Spleen (tissue), 11 donors: ENCODE results near the gene PDE8B. TPM values are rescaled to one million over a fixed set of nuclear protein-coding genes. Genes with fewer than 3 reads are reported as not detected.

Source experiments
- DNase-seq: peaks from one replicate; pipeline ENCODE4 v3.0.0-alpha.2; 2020
- H3K27ac ChIP-seq, 8 donors: fragments of 200-600 bp; sonication (generic) in 7 of 8; 1 replicate in 4 of 8; 2 replicates in 4 of 8; pipeline versions ENCODE4 v1.5.0 to v1.8.0; 2016 to 2021; ENCODE audit warnings: inconsistent platforms in 4 of 8, mild to moderate bottlenecking in 4 of 8, moderate library complexity in 1 of 8
- H3K27me3 ChIP-seq, 7 donors: fragments of 200-600 bp; sonication (generic) in 6 of 7; replicated peaks in 1 of 7; 1 replicate in 4 of 7; 2 replicates in 3 of 7; pipeline versions ENCODE4 v1.5.0 to v1.8.0; 2016 to 2021; ENCODE audit warnings: inconsistent platforms in 3 of 7, mild to moderate bottlenecking in 1 of 7
- H3K36me3 ChIP-seq, 6 donors: fragments of 200-600 bp; sonication (generic) in 5 of 6; 1 replicate in 4 of 6; 2 replicates in 2 of 6; pipeline versions ENCODE4 v1.5.0 to v1.8.0; 2016 to 2021; ENCODE audit warnings: inconsistent platforms in 2 of 6
- H3K4me1 ChIP-seq, 6 donors: fragments of 200-600 bp; sonication (generic) in 5 of 6; 1 replicate in 3 of 6; 2 replicates in 3 of 6; pipeline versions ENCODE4 v1.5.0 to v1.8.0; 2016 to 2021; ENCODE audit warnings: inconsistent platforms in 3 of 6
- H3K4me3 ChIP-seq, 8 donors: fragments of 200-600 bp; sonication (generic) in 7 of 8; 1 replicate in 4 of 8; 2 replicates in 4 of 8; pipeline versions ENCODE4 v1.5.0 to v1.8.0; 2016 to 2021; ENCODE audit warnings: inconsistent platforms in 4 of 8, mild to moderate bottlenecking in 4 of 8, moderate library complexity in 2 of 8
- H3K9me3 ChIP-seq, 8 donors: fragments of 200-600 bp; sonication (generic) in 7 of 8; 1 replicate in 4 of 8; 2 replicates in 4 of 8; pipeline versions ENCODE4 v1.5.0 to v1.8.0; 2016 to 2021; ENCODE audit warnings: inconsistent platforms in 4 of 8
- POLR2A ChIP-seq, 3 donors: fragments of 450-650 bp; IDR thresholded peaks; one replicate each; pipeline ENCODE4 v1.5.1; 2017; ENCODE audit warnings: antibody characterized with exemption in 3 of 3, mild to moderate bottlenecking in 1 of 3
- POLR2AphosphoS5 ChIP-seq, 3 donors: sonication (generic); formaldehyde crosslinking; IDR thresholded peaks; one replicate each; pipeline ENCODE4 v1.5.1; 2017; ENCODE audit warnings: antibody characterized with exemption in 3 of 3
- WGBS, 5 donors: extraction: QIAGEN DNeasy Blood & Tissue Kit in 3 of 5; methylation state at CpG; one replicate each; pipeline versions ENCODE4 v1.1.5 to v1.1.7; 2013 to 2018; 5-methylcytosine and 5-hydroxymethylcytosine counted together
- intact Hi-C: fragments of 100-400 bp; cut with DNase I; formaldehyde crosslinking; loops from one replicate; pipeline ENCODE4 v1.15.0; 2023; ENCODE audit warnings: low total_unique reads
- polyA plus RNA-seq, 3 donors: library from polyadenylated mRNA; stranded (reverse); fragments of 200-250 nt; gene quantifications; one replicate each; pipeline ENCODE4 v1.2.1, GENCODE V29; 2013
- total RNA-seq, 7 donors: library from RNA; depleted of rRNA in 3 of 7; stranded (reverse); fragments of >200 nt in 3 of 7; fragmentation: NEBNext Ultra II Directional in 4 of 7; extraction: Animal tissue kit (Norgen Biotek cat#: 25700) in 4 of 7; gene quantifications; one replicate each; pipeline versions ENCODE4 v1.1.0 to v1.2.1, GENCODE V29; 2016 to 2021
- TF ChIP-seq, protein P1 (sequence below), 11 experiments: fragments of 200-600 bp in 7 of 11; fragments of 450-650 bp in 4 of 11; sonication (generic) in 4 of 11; IDR thresholded peaks in 8 of 11; conservative IDR thresholded peaks in 3 of 11; 1 replicate in 7 of 11; 2 replicates in 4 of 11; pipeline versions ENCODE4 v1.4.0 to v1.8.0; 2016 to 2021; ENCODE audit warnings: antibody characterized with exemption in 11 of 11, inconsistent platforms in 4 of 11, mild to moderate bottlenecking in 1 of 11
- donor health status: healthy with polysubstance abuse.
- donor health status: DM: no; HTN: no; CAD: no; lungs with moderate emphysema.
- donor health status: DM: no; HTN: no; CAD: no.
- donor health status: Bipolar disorder and iron deficiency.
- donor health status: healthy.
- donor health status: DM: no; HTN: no; CAD: no.
- donor health status: DM: yes; HTN: yes; CAD: no.

Gene PDE8B
- total and polyA plus RNA-seq, 10 donors, result 0.18 to 1.9 (median 0.85) TPM

DNA sequence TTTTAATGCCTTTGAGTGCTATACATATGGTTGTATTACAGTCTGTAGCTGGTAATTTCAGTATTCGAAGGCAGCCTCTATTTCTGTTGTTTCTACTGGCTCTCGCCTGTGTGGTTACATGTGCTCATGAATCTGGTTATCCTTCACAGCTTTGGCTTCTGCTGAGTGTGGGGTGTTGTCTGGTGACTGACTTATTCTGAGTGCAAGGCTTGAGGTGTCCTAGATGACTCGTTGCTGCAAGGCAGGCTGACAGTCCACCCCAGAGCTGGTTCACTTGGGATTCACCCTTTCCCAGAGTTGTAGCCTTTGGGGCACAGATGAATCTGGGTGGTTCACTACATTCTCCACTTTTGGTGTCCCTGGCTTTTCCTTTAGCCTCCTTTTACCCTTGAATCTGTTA, 41.4 kb downstream of the PDE8B start:
- TF ChIP-seq, protein P1, sequence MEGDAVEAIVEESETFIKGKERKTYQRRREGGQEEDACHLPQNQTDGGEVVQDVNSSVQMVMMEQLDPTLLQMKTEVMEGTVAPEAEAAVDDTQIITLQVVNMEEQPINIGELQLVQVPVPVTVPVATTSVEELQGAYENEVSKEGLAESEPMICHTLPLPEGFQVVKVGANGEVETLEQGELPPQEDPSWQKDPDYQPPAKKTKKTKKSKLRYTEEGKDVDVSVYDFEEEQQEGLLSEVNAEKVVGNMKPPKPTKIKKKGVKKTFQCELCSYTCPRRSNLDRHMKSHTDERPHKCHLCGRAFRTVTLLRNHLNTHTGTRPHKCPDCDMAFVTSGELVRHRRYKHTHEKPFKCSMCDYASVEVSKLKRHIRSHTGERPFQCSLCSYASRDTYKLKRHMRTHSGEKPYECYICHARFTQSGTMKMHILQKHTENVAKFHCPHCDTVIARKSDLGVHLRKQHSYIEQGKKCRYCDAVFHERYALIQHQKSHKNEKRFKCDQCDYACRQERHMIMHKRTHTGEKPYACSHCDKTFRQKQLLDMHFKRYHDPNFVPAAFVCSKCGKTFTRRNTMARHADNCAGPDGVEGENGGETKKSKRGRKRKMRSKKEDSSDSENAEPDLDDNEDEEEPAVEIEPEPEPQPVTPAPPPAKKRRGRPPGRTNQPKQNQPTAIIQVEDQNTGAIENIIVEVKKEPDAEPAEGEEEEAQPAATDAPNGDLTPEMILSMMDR (IDR thresholded peaks at IDR 0.05 in 8 of 11, conservative IDR thresholded peaks at IDR 0.05 in 3 of 11), result no peak
- TF ChIP-seq POLR2AphosphoS5 (IDR thresholded peaks at IDR 0.05) (no peak), POLR2A (IDR thresholded peaks at IDR 0.05) (no peak)
- no peak overlapping the region for H3K27ac ChIP-seq
- no peak for DNase-seq
- H3K9me3 ChIP-seq, result no peaks in the 10 kb centered on the region
- 75 to 88% (median 82%) methylated on average over 3 of the region's 3 CpGs for WGBS, 5 donors
- no peaks in the 10 kb centered on the region for H3K36me3 ChIP-seq
- intact Hi-C loops, result no loop called here
- H3K27me3 ChIP-seq, result peaks cover 0 to 14% (median 0%) of the 10 kb centered on the region in 7 donors
- no peak overlapping the region for H3K4me3 ChIP-seq
- no peaks in the 10 kb centered on the region for H3K4me1 ChIP-seq

DNA sequence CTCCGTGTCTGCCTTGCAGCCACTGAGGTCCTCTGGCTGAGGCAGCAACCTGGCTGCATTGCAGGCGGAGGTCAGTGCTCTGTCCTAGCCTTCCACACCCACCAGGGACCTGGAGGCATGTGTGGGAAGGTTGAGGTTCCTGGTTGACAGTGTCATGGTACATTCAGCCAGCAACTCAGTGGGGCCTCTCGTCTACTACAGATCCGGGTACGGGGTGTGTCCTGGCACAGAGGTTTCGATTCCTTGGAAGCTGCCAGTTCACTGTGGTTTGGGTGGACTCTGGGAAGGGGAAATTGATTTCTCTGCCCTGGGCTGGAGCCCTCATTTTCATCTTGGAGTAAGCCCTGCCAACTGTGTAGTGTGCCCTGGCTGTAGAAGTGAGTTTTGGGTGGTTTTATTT, 45.1 kb downstream of the PDE8B start:
- Histone ChIP-seq H3K36me3 (no peaks in the 10 kb centered on the region), H3K4me1 (no peaks in the 10 kb centered on the region), H3K9me3 (no peaks in the 10 kb centered on the region), H3K27ac (no peak overlapping the region), H3K4me3 (no peak overlapping the region), H3K27me3 (peaks cover 0 to 23% (median 0%) of the 10 kb centered on the region in 7 donors)
- DNase-seq, result no peak
- no peak for TF ChIP-seq POLR2A (IDR thresholded peaks at IDR 0.05)
- TF ChIP-seq, protein P1 (IDR thresholded peaks at IDR 0.05 in 8 of 11, conservative IDR thresholded peaks at IDR 0.05 in 3 of 11), result no peak
- TF ChIP-seq POLR2AphosphoS5 (IDR thresholded peaks at IDR 0.05), result no peak
- intact Hi-C loops, result no loop called here
- WGBS, 5 donors, result 70 to 80% (median 79%) methylated on average over 6 of the region's 6 CpGs

DNA sequence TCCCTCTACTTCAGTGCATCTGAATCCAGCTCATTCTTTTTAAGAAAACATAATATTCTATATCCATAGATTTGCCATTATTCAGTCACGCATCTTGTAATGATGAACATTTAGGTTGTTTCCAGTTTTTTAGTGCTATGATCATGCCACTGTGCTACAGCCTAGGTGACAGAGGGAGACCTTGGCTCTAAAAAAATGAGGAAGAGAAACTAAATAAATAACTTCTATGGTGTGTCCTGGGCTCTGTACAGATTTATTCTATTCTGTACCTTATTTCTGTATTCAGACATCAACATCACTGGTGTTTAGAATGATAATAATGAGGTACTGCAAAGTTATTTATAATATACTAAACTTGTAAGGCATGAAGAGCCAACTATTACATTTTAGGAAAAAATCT, 45.9 kb downstream of the PDE8B start:
- Histone ChIP-seq H3K27me3 (peaks cover 0 to 23% (median 0%) of the 10 kb centered on the region in 7 donors), H3K9me3 (no peaks in the 10 kb centered on the region), H3K36me3 (no peaks in the 10 kb centered on the region), H3K27ac (no peak overlapping the region), H3K4me3 (no peak overlapping the region), H3K4me1 (no peaks in the 10 kb centered on the region)
- 94 to 98% (median 97%) methylated on average over 1 of the region's 1 CpG for WGBS, 5 donors
- DNase-seq, result no peak
- intact Hi-C loops, result no loop called here
- no peak for TF ChIP-seq POLR2A (IDR thresholded peaks at IDR 0.05)
- TF ChIP-seq POLR2AphosphoS5 (IDR thresholded peaks at IDR 0.05), result no peak
- TF ChIP-seq, protein P1 (IDR thresholded peaks at IDR 0.05 in 8 of 11, conservative IDR thresholded peaks at IDR 0.05 in 3 of 11), result no peak

DNA sequence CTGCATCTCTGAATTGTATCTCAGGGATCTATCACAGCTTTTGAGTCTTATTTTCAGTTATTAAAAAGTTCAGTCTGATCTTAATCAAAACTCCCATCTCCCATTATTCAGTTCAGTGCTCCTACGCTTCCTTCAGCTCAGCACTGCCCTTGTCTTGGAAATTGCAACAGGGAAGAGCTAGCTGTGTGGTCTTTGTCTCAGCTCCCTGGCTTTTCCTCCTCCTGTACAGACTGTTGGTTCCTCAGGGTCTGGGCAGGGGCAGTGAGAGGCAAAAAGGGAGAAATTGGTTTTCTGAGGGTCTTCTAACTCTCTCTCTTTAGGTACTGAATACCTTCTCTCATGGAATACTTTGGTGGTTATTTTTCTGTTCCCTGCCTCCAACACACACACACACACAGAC, 48.2 kb downstream of the PDE8B start:
- TF ChIP-seq POLR2AphosphoS5 (IDR thresholded peaks at IDR 0.05) (no peak), POLR2A (IDR thresholded peaks at IDR 0.05) (no peak)
- TF ChIP-seq, protein P1 (IDR thresholded peaks at IDR 0.05 in 8 of 11, conservative IDR thresholded peaks at IDR 0.05 in 3 of 11), result no peak
- Histone ChIP-seq H3K9me3 (no peaks in the 10 kb centered on the region), H3K27ac (no peak overlapping the region), H3K4me1 (no peaks in the 10 kb centered on the region), H3K36me3 (no peaks in the 10 kb centered on the region), H3K27me3 (peaks cover 0 to 23% (median 0%) of the 10 kb centered on the region in 7 donors), H3K4me3 (no peak overlapping the region)
- no peak for DNase-seq
- WGBS, 5 donors, result 83 to 96% (median 88%) methylated on average over 1 of the region's 1 CpG
- intact Hi-C loops, result no loop called here
